GM12801 (cell line): ENCODE results near the gene UGT1A6.

Experiments
- CTCF ChIP-seq: IDR thresholded peaks from one replicate; pipeline ENCODE4 v1.5.1; 2011; ENCODE audit warnings: control low read depth; ENCODE audit not compliant: insufficient read length; ENCODE audit errors: extremely low read depth

UGT1A6 gene

DNA sequence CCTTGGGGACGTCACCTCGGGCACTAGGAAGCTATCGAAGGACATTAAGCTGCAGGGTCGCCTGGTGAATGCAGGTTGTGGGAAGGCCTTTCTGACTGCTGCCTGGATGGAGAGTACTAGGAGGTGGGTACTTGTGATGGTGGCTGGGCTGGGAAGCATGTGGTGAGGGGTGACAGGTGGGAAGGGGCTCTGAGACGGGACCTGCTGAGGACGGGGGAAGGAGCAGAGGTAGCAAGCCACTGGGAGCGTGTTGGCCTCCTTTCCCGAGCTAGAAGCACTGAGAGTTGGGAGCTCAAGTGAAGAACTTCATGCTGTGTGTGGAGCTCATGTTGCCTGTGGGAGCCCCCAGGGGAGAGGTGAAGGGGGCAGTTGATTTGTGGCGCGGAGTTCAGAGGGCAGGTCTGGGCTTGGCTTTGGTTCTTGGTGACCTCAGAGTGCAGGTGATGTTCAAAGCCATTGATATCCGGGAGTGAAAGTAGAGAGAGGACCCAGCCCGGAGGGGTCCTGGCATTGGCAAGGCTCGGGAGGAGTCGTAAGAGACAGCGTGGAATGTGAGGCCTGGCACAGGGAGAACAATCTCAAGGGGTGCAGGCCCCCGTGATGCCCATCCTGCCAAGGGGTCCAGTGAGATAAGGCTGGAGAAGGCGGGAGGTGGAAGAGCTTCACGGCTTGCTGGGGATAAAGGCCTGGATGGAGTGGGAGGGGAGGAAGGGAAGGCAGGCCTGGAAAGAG lies 98.6 kb downstream of the UGT1A6 start:
- no peak for TF ChIP-seq CTCF

- no peak for TF ChIP-seq CTCF
Measured at GRCh38 chr2:233791883-233792329, 99.2 kb downstream of the UGT1A6 start.

- TF ChIP-seq CTCF, result no peak
Measured at GRCh38 chr2:233792720-233793119, 100.0 kb downstream of the UGT1A6 start.

GRCh38 chr2:233793465-233794127 lies 100.9 kb downstream of the UGT1A6 start:
- TF ChIP-seq CTCF, result no peak

- TF ChIP-seq CTCF, result no peak
Measured at GRCh38 chr2:233794128-233794658, 101.5 kb downstream of the UGT1A6 start.

DNA sequence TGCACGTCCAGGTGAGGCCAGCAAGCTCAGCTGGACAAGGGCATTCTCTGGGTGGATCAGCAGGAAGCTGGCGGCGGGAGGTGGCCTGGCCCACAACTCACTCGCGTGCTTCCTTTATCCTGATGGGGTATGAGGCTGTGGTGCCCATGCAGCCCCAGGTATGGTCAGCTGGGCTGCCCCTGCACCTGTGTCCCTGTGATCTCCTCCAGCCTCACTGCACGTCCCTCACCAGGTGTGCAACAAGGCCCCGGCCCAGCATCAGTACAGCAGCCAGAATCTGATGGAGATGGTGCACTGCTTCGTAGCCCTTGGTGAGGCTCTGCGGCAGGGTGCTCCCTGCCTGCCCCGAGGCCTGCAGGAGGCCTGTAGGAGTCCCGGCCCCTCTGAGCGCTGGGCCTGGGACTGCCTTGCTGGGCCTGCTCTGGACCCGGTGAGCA lies 103.1 kb downstream of the UGT1A6 start:
- TF ChIP-seq CTCF, result no peak

- no peak for TF ChIP-seq CTCF
Measured at GRCh38 chr2:233796254-233796653, 103.6 kb downstream of the UGT1A6 start.
